Fibroblast of skin of back (primary cell): Measurements from ENCODE around the gene CCDC117.
A peak's percentile ranks its signal among the peaks of the same experiment; 100 is the strongest.
"Not testable (repeated sequence)": the region's sequence is repeated elsewhere in the genome, so short reads cannot be mapped to it uniquely, and the experiment has no call there.

Source experiments
- DNase-seq: peaks from one replicate; pipeline ENCODE4 v3.0.0-alpha.2; 2013

CCDC117 gene

DNA sequence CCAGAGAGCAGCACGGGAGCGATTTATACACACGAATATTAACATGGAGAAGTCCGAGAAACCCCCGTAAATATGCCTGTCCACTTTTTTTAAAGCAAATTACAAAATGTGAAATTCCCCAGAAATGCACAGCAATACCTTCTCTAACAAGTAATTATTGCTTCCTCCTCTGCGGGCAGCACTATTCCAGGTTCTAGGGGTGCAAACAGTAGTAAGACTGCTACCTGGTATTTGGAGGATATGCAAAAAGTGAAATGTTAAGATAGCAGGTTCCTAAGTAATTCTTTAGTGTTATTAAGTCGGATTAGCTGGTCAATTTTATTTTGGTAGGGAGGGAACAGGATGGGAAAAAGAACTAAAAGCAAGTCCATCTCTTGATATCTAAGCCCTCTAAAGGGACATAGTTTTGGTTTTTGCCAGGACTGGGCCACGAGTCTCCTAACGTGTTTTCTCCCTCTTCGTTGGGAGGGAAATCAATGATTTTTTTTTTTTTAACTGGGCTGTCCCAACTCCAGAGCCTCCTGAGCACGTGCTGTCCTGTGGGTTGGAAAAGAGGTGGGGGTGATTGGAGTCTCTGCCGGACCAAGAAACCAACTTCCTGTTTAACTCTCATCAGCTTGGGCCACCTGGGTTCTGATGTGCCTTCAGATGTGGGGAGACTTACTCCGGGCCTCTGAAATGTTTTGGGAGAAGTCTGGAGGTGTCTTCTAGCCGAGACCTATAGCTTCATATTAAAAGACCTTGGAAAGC lies 29.5 kb downstream of the CCDC117 start:
- DNase-seq, result no peak

GRCh38 chr22:28802595-28803123 lies 30.2 kb downstream of the CCDC117 start:
- DNase-seq, result no peak

GRCh38 chr22:28805426-28805825 lies 32.9 kb downstream of the CCDC117 start:
- not testable (repeated sequence) for DNase-seq

- DNase-seq, result no peak
Observed at GRCh38 chr22:28808716-28809355, 36.3 kb downstream of the CCDC117 start.

GRCh38 chr22:28810821-28811491 lies 38.5 kb downstream of the CCDC117 start:
- no peak for DNase-seq

DNA sequence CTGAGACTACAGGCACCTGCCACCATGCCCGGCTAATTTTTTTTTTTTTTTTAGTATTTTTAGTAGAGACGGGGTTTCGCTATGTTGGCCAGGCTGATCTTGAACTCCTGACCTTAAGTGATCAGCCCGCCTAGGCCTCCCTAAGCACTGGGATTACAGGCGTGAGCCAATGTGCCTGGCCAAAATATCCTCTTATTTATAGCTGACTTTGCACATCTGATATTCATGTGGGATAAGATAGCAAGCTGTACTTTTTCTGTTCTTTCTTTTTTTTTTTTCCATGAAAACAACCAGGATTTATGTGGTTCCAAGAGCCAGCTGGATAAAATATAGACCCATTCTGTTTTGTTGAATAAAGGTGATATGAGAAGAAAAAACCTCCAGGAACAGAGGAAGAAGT lies 40.0 kb downstream of the CCDC117 start:
- no peak for DNase-seq

DNA sequence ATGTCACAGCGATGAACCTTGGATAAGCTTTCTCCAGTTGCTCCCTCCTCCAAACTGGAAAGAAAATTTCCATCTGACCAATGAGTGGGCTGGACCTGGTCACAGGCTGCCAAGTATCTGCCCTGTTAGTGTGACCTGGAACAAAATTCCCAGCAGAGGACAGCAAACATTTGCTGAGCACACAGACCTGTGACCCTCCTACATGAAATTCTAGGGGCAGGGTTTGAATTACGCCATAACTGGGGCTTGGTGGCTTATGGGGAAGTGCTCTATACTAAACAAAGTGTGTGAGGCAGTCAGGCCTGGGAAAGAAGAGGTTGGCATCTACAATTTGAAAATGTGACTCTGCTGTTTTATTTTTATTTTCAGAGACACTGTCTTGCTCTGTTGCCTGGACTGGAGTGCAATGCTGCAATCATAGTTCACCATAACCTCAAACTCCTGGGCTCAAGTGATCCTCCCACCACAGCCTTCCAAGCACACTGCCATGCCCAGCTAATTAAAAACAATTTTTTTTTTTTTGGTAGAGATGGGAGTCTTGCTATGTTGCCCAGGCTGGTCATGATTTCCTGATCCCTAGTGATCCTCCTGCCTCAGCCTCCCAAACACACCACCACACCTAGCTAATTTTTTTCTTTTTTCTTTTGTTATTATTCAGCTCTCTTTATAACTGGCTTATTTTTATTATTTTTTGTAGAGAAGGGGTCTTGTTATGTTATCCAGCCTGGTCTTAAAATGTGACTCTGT lies 41.5 kb downstream of the CCDC117 start:
- no peak for DNase-seq

- DNase-seq, result no peak
Observed at GRCh38 chr22:28815111-28815510, 42.6 kb downstream of the CCDC117 start.

DNA sequence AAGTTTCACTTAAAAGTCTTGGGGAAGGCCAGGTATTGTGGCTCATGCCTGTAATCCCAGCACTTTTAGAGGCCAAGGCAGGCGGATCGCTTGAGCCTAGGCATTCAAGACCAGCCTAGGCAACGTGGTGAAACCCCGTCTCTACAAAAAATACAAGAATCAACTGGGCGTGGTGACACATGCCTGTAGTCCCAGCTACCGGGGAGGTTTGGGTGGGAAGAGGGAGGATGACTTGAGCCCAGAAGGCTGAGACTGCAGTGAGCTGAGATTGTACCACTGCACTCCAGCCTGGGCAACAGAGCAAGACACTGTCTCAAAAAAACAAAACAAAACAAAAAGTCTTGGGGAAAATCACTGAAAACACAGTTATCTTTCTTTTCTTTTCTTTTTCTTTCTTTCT lies 43.2 kb downstream of the CCDC117 start:
- no peak for DNase-seq

GRCh38 chr22:28817064-28817463 lies 44.6 kb downstream of the CCDC117 start:
- no peak for DNase-seq

DNA sequence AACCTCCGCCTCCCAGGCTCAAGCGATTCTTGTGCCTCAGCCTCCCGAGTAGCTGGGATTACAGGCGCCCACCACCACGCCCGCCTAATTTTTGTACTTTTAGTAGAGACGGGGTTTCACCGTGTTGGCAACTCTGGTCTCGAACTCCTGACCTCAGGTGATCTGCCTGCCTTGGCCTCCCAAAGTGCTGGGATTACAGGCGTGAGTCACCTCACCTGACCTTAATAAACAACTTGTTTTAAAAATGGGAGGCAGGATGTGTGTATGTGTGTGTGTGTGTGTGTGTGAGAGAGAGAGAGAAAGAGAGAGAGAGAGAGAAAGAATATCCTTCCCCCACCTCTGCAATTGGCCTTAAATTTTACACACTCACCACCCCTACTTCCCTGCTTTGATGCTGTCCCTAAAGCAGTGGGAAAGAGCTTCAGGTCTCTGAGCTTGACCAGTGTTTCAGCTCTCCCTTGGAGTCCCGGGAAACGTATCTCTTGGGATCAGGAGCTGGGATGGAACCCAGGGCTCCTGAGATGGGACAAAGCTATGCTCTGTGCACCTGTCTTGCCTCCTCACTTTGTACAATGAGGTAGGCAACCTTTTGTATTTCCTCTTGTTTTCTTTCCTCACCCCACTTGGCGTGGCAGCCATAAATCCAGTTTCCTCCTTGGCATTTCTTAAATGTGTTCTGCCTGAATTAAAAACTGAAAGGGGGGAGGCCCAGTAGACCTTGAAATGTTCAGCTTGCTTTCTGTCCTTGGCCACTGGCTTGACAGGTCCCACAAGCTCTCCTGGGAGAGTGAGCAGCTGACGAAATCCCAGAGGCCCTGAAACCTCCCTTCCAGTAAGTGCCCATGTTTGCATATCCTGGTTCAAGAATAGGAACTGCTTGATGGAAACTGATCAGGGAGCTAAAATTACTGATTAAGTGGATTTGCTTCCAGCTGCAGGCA lies 45.7 kb downstream of the CCDC117 start:
- no peak for DNase-seq

- DNase-seq, result no peak
Observed at GRCh38 chr22:28819253-28820096, 47.0 kb downstream of the CCDC117 start.

DNA sequence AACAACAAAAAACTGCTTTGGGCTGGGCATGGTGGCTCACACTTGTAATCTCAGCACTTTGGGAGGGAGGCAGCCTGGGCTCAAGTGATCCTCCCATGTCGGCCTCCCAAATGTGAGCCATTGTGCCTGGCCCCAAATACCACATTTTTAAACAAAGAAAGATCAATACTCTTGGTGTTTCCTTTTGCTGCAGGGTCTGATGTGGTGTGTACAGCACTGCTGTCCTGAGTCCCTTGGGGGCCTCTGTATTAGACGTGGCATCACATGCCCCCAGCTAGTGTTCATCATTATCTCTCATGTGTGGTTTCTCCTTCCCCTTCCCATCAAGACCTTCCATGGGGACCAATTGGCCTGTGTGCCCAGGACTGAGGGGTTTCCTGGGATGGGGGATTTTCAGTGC lies 48.4 kb downstream of the CCDC117 start:
- DNase-seq, result no peak

DNA sequence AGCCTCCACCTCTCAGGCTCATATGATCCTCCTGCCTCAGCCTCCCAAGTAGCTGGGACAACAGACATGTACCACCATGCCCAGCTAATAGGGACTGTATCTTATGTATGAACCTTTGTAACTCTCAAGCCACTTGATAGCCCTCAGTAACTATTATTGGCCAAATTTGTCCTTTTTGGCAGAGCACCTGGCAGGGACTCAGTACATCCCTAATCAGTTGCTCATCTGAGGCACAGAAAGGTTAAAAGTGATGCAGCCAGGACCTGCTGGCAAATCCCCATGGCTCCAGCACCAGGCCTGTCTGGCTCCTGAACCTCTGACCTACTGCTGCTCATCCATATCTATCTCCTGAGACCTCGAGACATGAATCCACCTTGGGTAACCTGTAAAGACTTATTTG lies 49.0 kb downstream of the CCDC117 start:
- no peak for DNase-seq

GRCh38 chr22:28822930-28823551 lies 50.5 kb downstream of the CCDC117 start:
- DNase-seq, result no peak

DNA sequence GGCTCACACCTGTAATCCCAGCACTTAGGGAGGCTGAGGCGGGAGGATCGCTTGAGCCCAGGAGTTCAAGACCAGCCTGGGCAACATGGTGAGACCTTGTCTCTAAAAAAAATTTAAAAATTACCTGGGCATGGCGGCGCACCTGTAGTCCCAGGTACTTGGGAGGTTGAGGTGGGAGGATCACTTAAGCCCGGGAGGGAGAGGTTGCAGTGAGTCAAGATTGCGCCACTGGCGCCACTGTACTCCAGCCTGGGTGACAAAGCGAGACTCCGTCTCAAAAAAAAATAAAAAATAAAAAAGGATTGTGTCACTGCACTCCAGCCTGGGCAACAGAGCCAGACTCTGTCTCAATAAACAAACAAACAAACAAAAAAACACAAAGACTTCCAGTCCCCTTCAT lies 52.0 kb downstream of the CCDC117 start:
- DNase-seq, result not testable (repeated sequence)

DNA sequence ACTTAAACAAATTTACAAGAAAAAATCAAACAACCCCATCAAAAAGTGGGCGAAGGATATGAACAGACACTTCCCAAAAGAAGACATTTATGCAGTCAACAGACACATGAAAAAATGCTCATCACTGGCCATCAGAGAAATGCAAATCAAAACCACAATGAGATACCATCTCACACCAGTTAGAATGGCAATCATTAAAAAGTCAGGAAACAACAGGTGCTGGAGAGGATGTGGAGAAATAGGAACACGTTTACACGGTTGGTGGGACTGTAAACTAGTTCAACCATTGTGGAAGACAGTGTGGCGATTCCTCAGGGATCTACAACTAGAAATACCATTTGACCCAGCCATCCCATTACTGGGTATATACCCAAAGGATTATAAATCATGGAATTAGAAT lies 53.9 kb downstream of the CCDC117 start:
- not testable (repeated sequence) for DNase-seq

DNA sequence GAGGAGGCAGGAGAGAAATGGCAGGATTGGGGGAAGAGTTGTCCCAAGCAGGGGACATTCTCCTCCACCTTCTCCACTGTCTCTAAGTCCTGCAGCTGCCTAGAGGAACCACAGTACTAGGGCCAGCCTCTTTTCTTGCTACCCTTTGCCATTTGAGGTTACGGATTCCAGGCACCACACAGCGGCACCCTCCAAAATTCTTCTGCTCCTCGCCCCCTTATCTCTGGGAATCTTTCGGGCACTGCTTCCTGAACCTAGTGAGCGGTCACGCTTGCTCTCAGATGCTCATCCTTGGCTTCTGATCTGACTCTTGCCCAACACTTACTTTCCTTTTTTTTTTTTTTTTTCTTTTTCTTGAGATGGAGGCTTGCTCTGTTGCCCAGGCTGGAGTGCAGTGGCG lies 54.4 kb downstream of the CCDC117 start:
- no peak for DNase-seq

- peak; percentile 62 for DNase-seq
Observed at GRCh38 chr22:28829358-28830181, 57.1 kb downstream of the CCDC117 start.
